H1 (cell line): Measurements from ENCODE around the gene HOXD4. TPM values are rescaled to one million over a fixed set of nuclear protein-coding genes. Genes with fewer than 3 reads are reported as not detected.
A peak's percentile ranks its signal among the peaks of the same experiment; 100 is the strongest.

Experiments
- BCL11A ChIP-seq, 2 experiments: IDR thresholded peaks; one replicate each; pipeline ENCODE4 v1.6.1; 2011; ENCODE audit warnings: low read depth in 2 of 2, low read length in 2 of 2, mild to moderate bottlenecking in 2 of 2
- CEBPB ChIP-seq: IDR thresholded peaks from 2 replicates; pipeline ENCODE4 v1.6.1; 2012; ENCODE audit warnings: low read depth, low read length
- CREB1 ChIP-seq: IDR thresholded peaks from 2 replicates; pipeline ENCODE4 v1.6.1; 2012; ENCODE audit warnings: inconsistent platforms
- CTCF ChIP-seq, 3 experiments: IDR thresholded peaks; 1 replicate in 2 of 3; 2 replicates in 1 of 3; pipeline versions ENCODE4 v1.5.1 to v1.6.1; 2011; ENCODE audit warnings: low read length in 3 of 3, mild to moderate bottlenecking in 3 of 3, inconsistent platforms in 2 of 3, low read depth in 1 of 3, moderate library complexity in 1 of 3; ENCODE audit not compliant: insufficient read depth in 1 of 3; ENCODE audit errors: control extremely low read depth in 1 of 3
- E2F6 ChIP-seq: IDR thresholded peaks from 2 replicates; pipeline ENCODE4 v1.6.1; 2012; ENCODE audit warnings: inconsistent platforms
- FOSL1 ChIP-seq: IDR thresholded peaks from 2 replicates; pipeline ENCODE4 v1.6.1; 2011; ENCODE audit warnings: mild to moderate bottlenecking, low read depth, low read length, moderate library complexity; ENCODE audit not compliant: insufficient read depth
- GTF2F1 ChIP-seq: IDR thresholded peaks from 2 replicates; pipeline ENCODE4 v1.6.1; 2012; ENCODE audit warnings: low read depth, low read length, improper control_type of control experiment, borderline replicate concordance
- HDAC6 ChIP-seq: IDR thresholded peaks from one replicate; pipeline ENCODE4 v1.7.1; 2012; ENCODE audit warnings: low read depth, mild to moderate bottlenecking, inconsistent platforms, low read length, moderate library complexity
- JUND ChIP-seq: IDR thresholded peaks from 2 replicates; pipeline ENCODE4 v1.6.1; 2011; ENCODE audit warnings: mild to moderate bottlenecking, improper control_type of control experiment, low read length
- KDM4A ChIP-seq: IDR thresholded peaks from one replicate; pipeline ENCODE4 v1.7.1; 2012; ENCODE audit warnings: low read depth, mild to moderate bottlenecking, moderate library complexity, low read length, inconsistent platforms; ENCODE audit not compliant: severe bottlenecking
- RAD21 ChIP-seq, 2 experiments: IDR thresholded peaks in 1 of 2; conservative IDR thresholded peaks in 1 of 2; 2 replicates each; pipeline ENCODE4 v1.6.1; 2011; ENCODE audit warnings: low read depth in 2 of 2, low read length in 2 of 2, improper control_type of control experiment in 1 of 2, inconsistent platforms in 1 of 2, mild to moderate bottlenecking in 1 of 2, moderate library complexity in 1 of 2
- RNF2 ChIP-seq: fragments of 200-900, 300-1000 bp; sonication (generic); IDR thresholded peaks from 2 replicates; pipeline ENCODE4 v1.7.1; 2016; ENCODE audit warnings: borderline replicate concordance, low read depth, mild to moderate bottlenecking, antibody characterized with exemption, low read length; ENCODE audit not compliant: poor library complexity, severe bottlenecking; ENCODE audit errors: missing control alignments
- RXRA ChIP-seq: IDR thresholded peaks from 2 replicates; pipeline ENCODE4 v1.6.1; 2011; ENCODE audit warnings: low read depth, mild to moderate bottlenecking, low read length, moderate library complexity; ENCODE audit not compliant: insufficient read depth
- SAP30 ChIP-seq: fragments of 300-600 bp; sonication (generic); IDR thresholded peaks from 2 replicates; pipeline ENCODE4 v1.7.1; 2012; ENCODE audit warnings: low read length, moderate library complexity, mild to moderate bottlenecking, inconsistent platforms; ENCODE audit not compliant: insufficient read depth, insufficient replicate concordance
- SIN3A ChIP-seq, 2 experiments: IDR thresholded peaks in 1 of 2; conservative IDR thresholded peaks in 1 of 2; 2 replicates each; pipeline ENCODE4 v1.6.1; 2011 to 2012; ENCODE audit warnings: low read length in 2 of 2, improper control_type of control experiment in 1 of 2, low read depth in 1 of 2, mild to moderate bottlenecking in 1 of 2
- SP1 ChIP-seq: IDR thresholded peaks from 2 replicates; pipeline ENCODE4 v1.6.1; 2011; ENCODE audit warnings: low read depth, low read length
- SP2 ChIP-seq: IDR thresholded peaks from 2 replicates; pipeline ENCODE4 v1.6.1; 2012; ENCODE audit warnings: mild to moderate bottlenecking, low read length, inconsistent platforms
- SRF ChIP-seq: IDR thresholded peaks from 2 replicates; pipeline ENCODE4 v1.6.1; 2011; ENCODE audit warnings: mild to moderate bottlenecking, low read depth, low read length, moderate library complexity
- TBP ChIP-seq: IDR thresholded peaks from 2 replicates; pipeline ENCODE4 v1.6.1; 2011; ENCODE audit warnings: low read depth, low read length, improper control_type of control experiment
- ZNF274 ChIP-seq: IDR thresholded peaks from 2 replicates; pipeline ENCODE4 v1.7.0; 2012; ENCODE audit warnings: low read length, borderline replicate concordance; ENCODE audit errors: extremely low read depth
- polyA plus RNA-seq, 7 experiments: library from polyadenylated mRNA; depleted of rRNA in 3 of 7; stranded (reverse) in 5 of 7; unstranded in 2 of 7; fragments of >200 nt in 5 of 7; fragments of 200-250 nt in 2 of 7; gene quantifications; 1 replicate in 5 of 7; 2 replicates in 1 of 7; 4 replicates in 1 of 7; pipeline versions ENCODE4 v1.2.1 to v1.2.3, GENCODE V29; 2011 to 2013; ENCODE audit warnings: missing spikeins in 2 of 7, mixed read lengths in 2 of 7
- total RNA-seq: library from RNA; stranded (reverse); fragmentation: NEBNext Ultra II Directional; extraction: Animal tissue kit (Norgen Biotek cat#: 25700); gene quantifications from 2 replicates; pipeline ENCODE4 v1.2.1, GENCODE V29; 2021

The HOXD4 gene
- total and polyA plus RNA-seq, 2 of the 8 experiments (the other 6 are each of a cell fraction or from before 2014, with no cell fraction given), result not detected

GRCh38 chr2:176172007-176172894 is 20.9 kb downstream of the HOXD4 start (continued):
- TF ChIP-seq ZNF274, result no peak
- TF ChIP-seq HDAC6, result no peak
- no peak for TF ChIP-seq JUND
- TF ChIP-seq SIN3A (conservative IDR thresholded peaks at IDR 0.05 in 1 of 2, IDR thresholded peaks at IDR 0.05 in 1 of 2; ENCODE audit: low read depth in 1 of 2, low read length in 2 of 2), result no peak
- peak; percentile 76; the same call in 1 of the 2 replicates for TF ChIP-seq E2F6
- TF ChIP-seq SP1, result no peak
- no peak for TF ChIP-seq CEBPB
- no peak; a peak in 1 of 4 replicates for TF ChIP-seq RAD21 (IDR thresholded peaks at IDR 0.05 in 1 of 2, conservative IDR thresholded peaks at IDR 0.05 in 1 of 2; ENCODE audit: low read depth in 2 of 2, low read length in 2 of 2)
- TF ChIP-seq FOSL1, result no peak
- no peak for TF ChIP-seq RXRA
- TF ChIP-seq SRF, result no peak
- no peak for TF ChIP-seq BCL11A (IDR thresholded peaks at IDR 0.05; ENCODE audit: low read depth in 2 of 2, low read length in 2 of 2)
- TF ChIP-seq KDM4A, result peak; percentile 72
- no peak for TF ChIP-seq TBP
- peak; percentile 99 for TF ChIP-seq RNF2
- TF ChIP-seq GTF2F1, result no peak
- no peak for TF ChIP-seq CTCF (IDR thresholded peaks at IDR 0.05; ENCODE audit: control extremely low read depth in 1 of 3, insufficient read depth in 1 of 3, low read depth in 1 of 3, low read length in 3 of 3)
- TF ChIP-seq CREB1, result no peak
- no peak for TF ChIP-seq SP2
- TF ChIP-seq SAP30, result no peak
